Fibroblast of the aortic adventitia (primary cell): ENCODE data around the gene SLC37A1. TPM values are rescaled to one million over a fixed set of nuclear protein-coding genes. Genes with fewer than 3 reads are reported as not detected.
"Not testable (repeated sequence)": the region's sequence is repeated elsewhere in the genome, so short reads cannot be mapped to it uniquely, and the experiment has no call there.

Experiments used
- DNase-seq: peaks from one replicate; pipeline ENCODE4 v3.0.0-alpha.2; 2010; ENCODE audit warnings: low read depth
- H3K4me3 ChIP-seq: 2 replicates; pipeline ENCODE4 v1.5.1; 2011; ENCODE audit warnings: low read depth, mild to moderate bottlenecking, control low read depth, low read length, moderate library complexity
- CTCF ChIP-seq: IDR thresholded peaks from 2 replicates; pipeline ENCODE4 v1.5.1; 2011; ENCODE audit warnings: mild to moderate bottlenecking, low read length, control low read depth, inconsistent platforms; ENCODE audit not compliant: insufficient read depth
- total RNA-seq: library from RNA; depleted of rRNA; stranded (reverse); fragments of >200 nt; gene quantifications from 2 replicates; pipeline ENCODE4 v1.2.3, GENCODE V29; 2012; ENCODE audit warnings: low replicate concordance

SLC37A1 gene
- total RNA-seq, 1 donor, result 0.27 TPM

DNA sequence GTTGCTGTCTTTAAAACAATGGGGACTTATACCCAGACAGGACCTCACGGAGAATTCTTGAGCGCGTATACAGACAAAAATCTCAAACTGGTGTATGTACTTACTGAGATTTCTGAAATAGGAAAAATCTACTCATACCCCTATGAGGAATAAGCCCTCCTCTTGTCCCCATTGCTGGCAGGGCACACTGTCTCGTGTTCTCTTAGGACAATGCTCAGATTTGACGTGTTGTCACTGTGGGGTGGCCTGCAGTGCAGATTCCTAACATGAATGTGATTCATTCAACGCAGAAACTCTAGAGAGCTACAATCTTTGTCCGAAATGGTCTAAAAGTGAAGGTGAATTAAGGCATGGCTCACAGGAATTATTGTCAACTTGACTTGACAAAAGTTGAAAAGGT is 108.6 kb downstream of the SLC37A1 start:
- DNase-seq, result no peak
- TF ChIP-seq CTCF, result no peak

GRCh38 chr21:42623694-42624093 is 110.0 kb downstream of the SLC37A1 start:
- no peak for TF ChIP-seq CTCF
- no peak overlapping the region for H3K4me3 ChIP-seq
- no peak for DNase-seq

More for the DNA sequence above, 108.6 kb downstream of the SLC37A1 start:
- H3K4me3 ChIP-seq, result no peak overlapping the region

- TF ChIP-seq CTCF, result no peak
- no peak for DNase-seq
- H3K4me3 ChIP-seq, result no peak overlapping the region
These were observed 110.6 kb downstream of the SLC37A1 start for GRCh38 chr21:42624095-42624790.

DNA sequence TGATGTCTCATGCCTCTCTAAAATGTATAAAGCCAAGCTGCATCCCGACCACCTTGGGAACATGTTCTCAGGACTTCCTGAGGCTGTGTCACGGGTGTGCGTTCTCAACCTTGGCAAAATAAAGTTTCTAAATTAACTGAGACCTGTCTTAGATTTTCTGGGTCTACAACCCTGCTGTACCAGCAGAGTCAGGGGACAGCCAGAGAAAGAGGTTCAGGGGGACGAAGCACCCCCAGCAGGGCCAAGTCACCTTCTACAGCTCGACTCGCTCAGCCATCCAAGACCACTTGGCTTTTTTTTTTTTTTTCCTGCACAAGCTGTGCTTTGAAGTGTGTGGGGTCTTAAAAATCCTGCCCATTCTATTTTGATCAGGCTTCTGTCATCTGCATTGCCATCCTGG is 111.3 kb downstream of the SLC37A1 start:
- no peak overlapping the region for H3K4me3 ChIP-seq
- no peak for TF ChIP-seq CTCF
- DNase-seq, result no peak

DNA sequence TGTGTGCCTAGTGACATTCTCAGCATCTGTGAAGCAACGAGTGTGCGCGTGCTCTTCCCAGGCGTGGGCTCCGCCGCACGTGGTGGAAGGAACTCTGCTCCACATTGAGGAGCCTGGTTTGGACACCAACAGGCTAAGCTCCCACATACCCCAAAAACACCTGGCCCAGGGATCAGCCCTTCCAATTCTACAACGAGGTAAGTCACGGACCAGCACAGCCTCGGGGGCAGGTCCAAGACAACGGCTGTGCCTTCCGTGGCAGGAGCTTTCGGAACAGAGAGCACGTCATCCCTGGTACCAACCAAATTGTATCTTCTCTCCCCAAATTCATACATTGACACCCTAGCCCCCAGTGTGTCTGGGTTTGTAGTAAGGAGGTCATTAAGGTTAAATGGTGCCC is 112.5 kb downstream of the SLC37A1 start:
- TF ChIP-seq CTCF, result no peak
- DNase-seq, result no peak
- H3K4me3 ChIP-seq, result no peak overlapping the region

GRCh38 chr21:42627527-42628289 is 114.1 kb downstream of the SLC37A1 start:
- H3K4me3 ChIP-seq, result no peak overlapping the region
- no peak for DNase-seq
- no peak for TF ChIP-seq CTCF

- H3K4me3 ChIP-seq, DNase-seq: not testable (repeated sequence)
These were observed 114.9 kb downstream of the SLC37A1 start for GRCh38 chr21:42628466-42629061.
